ENCODE results near the gene TMCC1. TPM values are rescaled to one million over a fixed set of nuclear protein-coding genes. Genes with fewer than 3 reads are reported as not detected.

The TMCC1 gene
- total RNA-seq, 2 experiments from 2014 or later: 33.3 to 33.8 TPM

- ChIA-PET POLR2A (no interaction called here), CTCF (no interaction called here)
- Histone ChIP-seq H3K27me3 (ENCODE audit: control insufficient read depth in 1 of 2, insufficient read depth in 2 of 2, low read length in 2 of 2) (no peaks in the 10 kb centered on the region), H3K9me3 (ENCODE audit: control insufficient read depth in 1 of 2, insufficient read depth in 1 of 2, low read length in 2 of 2) (no peaks in the 10 kb centered on the region), H3K27ac (ENCODE audit: low read depth in 1 of 2, low read length in 2 of 2) (no peak overlapping the region), H3K4me1 (ENCODE audit: insufficient read depth, low read length) (no peaks in the 10 kb centered on the region), H3K36me3 (ENCODE audit: insufficient read depth, low read length) (no peaks in the 10 kb centered on the region), H3K4me3 (ENCODE audit: low read length) (no peak overlapping the region)
- TF ChIP-seq CTCF (IDR thresholded peaks at IDR 0.05): no peak
- H3K4me1 Mint-ChIP-seq (ENCODE audit: low read depth): peaks cover 7% of the 10 kb centered on the region
- ATAC-seq (ENCODE audit: poor library complexity) (no peak), DNase-seq (no peak)
- no peaks in the 10 kb centered on the region for H3K9me3 Mint-ChIP-seq
- H3K27ac Mint-ChIP-seq: no peak overlapping the region
- intact Hi-C loops (cut with DNase I, micrococcal nuclease): no loop called here
- H3K36me3 Mint-ChIP-seq (ENCODE audit: low read depth): peaks cover 4% of the 10 kb centered on the region
- no peaks in the 10 kb centered on the region for H3K27me3 Mint-ChIP-seq
- no peak overlapping the region for H3K4me3 Mint-ChIP-seq
Observed at GRCh38 chr3:129702934-129703712, 190.4 kb downstream of the TMCC1 start.

DNA sequence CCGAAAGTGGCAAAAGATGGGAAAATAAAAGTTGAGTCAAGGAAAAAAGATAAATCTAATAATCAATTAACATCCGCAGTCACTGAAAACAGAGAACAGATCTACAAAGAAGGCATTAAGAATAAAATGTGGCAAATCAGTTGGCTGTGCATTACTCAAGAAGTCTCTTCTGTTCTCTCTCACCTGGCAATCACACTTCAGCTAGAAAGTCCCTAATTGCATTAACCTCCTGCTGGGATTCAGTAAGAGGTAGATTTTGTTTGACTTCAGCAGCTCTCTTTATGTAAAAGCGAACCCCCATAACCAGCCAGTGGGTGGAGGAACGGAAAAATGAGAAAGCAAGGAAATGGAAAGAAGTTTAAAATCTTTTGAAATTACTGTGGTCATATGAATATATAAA is 192.3 kb downstream of the TMCC1 start:
- no peak overlapping the region for H3K4me3 Mint-ChIP-seq
- peaks cover 7% of the 10 kb centered on the region for H3K4me1 Mint-ChIP-seq (ENCODE audit: low read depth)
- H3K27me3 Mint-ChIP-seq: no peaks in the 10 kb centered on the region
- H3K36me3 Mint-ChIP-seq (ENCODE audit: low read depth): peaks cover 15% of the 10 kb centered on the region
- ATAC-seq (ENCODE audit: poor library complexity) (no peak), DNase-seq (no peak)
- H3K9me3 Mint-ChIP-seq: peaks cover 1% of the 10 kb centered on the region
- Histone ChIP-seq H3K27ac (ENCODE audit: low read depth in 1 of 2, low read length in 2 of 2) (no peak overlapping the region), H3K27me3 (ENCODE audit: control insufficient read depth in 1 of 2, insufficient read depth in 2 of 2, low read length in 2 of 2) (no peaks in the 10 kb centered on the region), H3K4me1 (ENCODE audit: insufficient read depth, low read length) (no peaks in the 10 kb centered on the region), H3K9me3 (ENCODE audit: control insufficient read depth in 1 of 2, insufficient read depth in 1 of 2, low read length in 2 of 2) (peaks cover 0 to 8% of the 10 kb centered on the region in 2 experiments), H3K36me3 (ENCODE audit: insufficient read depth, low read length) (no peaks in the 10 kb centered on the region), H3K4me3 (ENCODE audit: low read length) (no peak overlapping the region)
- H3K27ac Mint-ChIP-seq: no peak overlapping the region
- POLR2A ChIA-PET: no interaction called here
- TF ChIP-seq CTCF (IDR thresholded peaks at IDR 0.05): no peak
- intact Hi-C loops (cut with DNase I, micrococcal nuclease): no loop called here
- CTCF ChIA-PET: no interaction called here

DNA sequence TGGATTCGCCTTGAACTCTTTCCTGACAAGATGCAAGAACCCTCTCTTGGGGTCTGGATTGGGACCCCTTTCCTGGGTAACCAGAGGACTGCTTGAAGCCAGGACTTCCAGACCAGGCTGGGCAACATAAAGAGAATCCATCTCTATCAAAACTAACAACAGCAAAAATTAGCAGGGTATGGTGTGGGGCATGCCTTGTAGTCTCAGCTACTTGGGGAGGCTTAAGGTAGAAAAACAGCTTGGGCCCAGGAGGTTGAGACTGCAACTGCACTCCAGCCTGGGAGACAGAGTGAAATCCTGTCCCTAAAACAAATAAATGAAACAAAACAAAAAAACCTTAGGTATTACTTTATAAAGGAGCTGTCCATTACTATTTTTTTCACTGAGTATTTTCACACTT is 193.9 kb downstream of the TMCC1 start:
- POLR2A ChIA-PET: no interaction called here
- Mint-ChIP-seq H3K4me3 (no peak overlapping the region), H3K27ac (no peak overlapping the region), H3K27me3 (no peaks in the 10 kb centered on the region), H3K36me3 (ENCODE audit: low read depth) (peaks cover 20% of the 10 kb centered on the region), H3K9me3 (peaks cover 4% of the 10 kb centered on the region), H3K4me1 (ENCODE audit: low read depth) (peaks cover 10% of the 10 kb centered on the region)
- no peaks in the 10 kb centered on the region for H3K36me3 ChIP-seq (ENCODE audit: insufficient read depth, low read length)
- TF ChIP-seq CTCF (IDR thresholded peaks at IDR 0.05): no peak
- no peak for DNase-seq
- no peak overlapping the region for H3K27ac ChIP-seq (ENCODE audit: low read depth in 1 of 2, low read length in 2 of 2)
- CTCF ChIA-PET: interaction anchor here (1.0 kb wide), 1 partner anchor 16 kb away, joined by 4 read pairs; no protein-coding TSS in a partner anchor
- no peak overlapping the region for H3K4me3 ChIP-seq (ENCODE audit: low read length)
- H3K27me3 ChIP-seq (ENCODE audit: control insufficient read depth in 1 of 2, insufficient read depth in 2 of 2, low read length in 2 of 2): no peaks in the 10 kb centered on the region
- H3K4me1 ChIP-seq (ENCODE audit: insufficient read depth, low read length): no peaks in the 10 kb centered on the region
- intact Hi-C loops (cut with DNase I, micrococcal nuclease): no loop called here
- peaks cover 0 to 8% of the 10 kb centered on the region in 2 experiments for H3K9me3 ChIP-seq (ENCODE audit: control insufficient read depth in 1 of 2, insufficient read depth in 1 of 2, low read length in 2 of 2)
- ATAC-seq (ENCODE audit: poor library complexity): no peak
